Hematopoietic multipotent progenitor cell (in vitro differentiated cells): ENCODE results near the gene CEP57L1. TPM values are rescaled to one million over a fixed set of nuclear protein-coding genes. Genes with fewer than 3 reads are reported as not detected.

ENCODE experiments used
- DNase-seq, 3 donors: peaks; one replicate each; pipeline ENCODE4 v3.0.0-alpha.2; 2011 to 2015; ENCODE audit warnings: low read depth in 2 of 3, low spot score in 2 of 3
- total RNA-seq: library from RNA; depleted of rRNA; stranded (reverse); fragments of >200 nt; gene quantifications from one replicate; pipeline ENCODE4 v1.2.3, GENCODE V29; 2012

Gene CEP57L1
- 14.8 TPM for total RNA-seq

DNA sequence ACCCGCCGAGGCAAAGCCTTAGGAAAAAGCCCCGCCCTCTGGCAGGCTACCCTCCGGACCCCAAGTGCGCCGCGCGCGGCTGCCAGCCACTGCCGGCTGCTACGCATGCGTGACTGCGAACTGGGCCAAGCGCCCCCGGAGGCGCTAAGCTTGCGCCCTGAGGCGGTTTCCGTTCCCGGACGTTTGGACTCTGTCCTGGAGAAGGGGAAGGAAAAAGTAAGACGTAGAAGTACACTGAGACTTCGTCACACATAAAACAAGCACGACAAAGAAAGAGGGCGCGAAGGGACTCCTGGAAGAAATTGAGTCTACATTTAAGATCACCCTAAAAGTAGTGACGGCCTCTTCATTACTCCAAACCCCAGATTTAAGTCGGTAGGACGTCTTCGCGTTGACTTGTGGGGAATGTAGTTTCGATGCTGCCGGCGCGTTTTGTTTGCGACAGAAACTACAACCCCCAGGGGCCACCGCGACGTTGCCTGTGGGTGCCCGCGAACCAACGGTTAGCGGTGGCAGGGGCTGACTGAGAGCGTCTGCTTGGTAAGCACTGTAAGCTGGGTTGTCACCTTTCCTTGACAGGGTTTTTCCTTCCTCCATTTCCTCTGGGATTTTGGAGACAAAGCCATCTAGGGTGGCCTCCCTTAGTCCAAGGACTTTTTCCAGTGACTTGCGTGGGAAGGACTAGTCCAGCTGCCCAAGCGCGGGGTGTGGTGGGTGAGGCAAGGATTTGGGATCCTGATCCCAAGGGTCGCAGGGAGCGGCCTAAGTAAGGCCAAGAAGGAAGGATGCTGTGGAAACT lies at the start of gene CEP57L1:
Gene CEP57L1, plus strand, starts transcription at position 472 of the 799 bp plus-strand sequence. CDS start 49,715 bp downstream, outside the sequence.
- DNase-seq, result peak; percentile 87 to 98 (median 98)

DNA sequence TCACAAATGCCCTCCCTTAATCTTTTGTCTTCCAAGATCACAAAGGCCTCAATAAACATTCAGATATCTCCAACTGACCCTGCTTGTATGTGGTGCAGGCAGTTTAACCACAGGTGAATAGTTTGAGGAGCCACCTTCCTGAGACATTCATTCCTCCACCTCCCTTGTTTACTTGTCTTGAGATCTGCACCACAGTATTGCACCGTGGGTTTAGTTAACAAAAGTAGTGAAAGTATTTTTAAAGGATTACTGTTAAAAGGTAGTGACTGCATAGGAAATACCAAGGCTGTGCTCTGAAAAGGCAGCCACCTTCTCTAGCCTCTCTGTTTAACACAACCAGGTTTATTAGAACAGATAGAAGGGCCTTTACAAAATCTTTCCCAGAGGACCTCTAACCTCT lies 47.1 kb upstream of the CEP57L1 start:
- no peak for DNase-seq

DNA sequence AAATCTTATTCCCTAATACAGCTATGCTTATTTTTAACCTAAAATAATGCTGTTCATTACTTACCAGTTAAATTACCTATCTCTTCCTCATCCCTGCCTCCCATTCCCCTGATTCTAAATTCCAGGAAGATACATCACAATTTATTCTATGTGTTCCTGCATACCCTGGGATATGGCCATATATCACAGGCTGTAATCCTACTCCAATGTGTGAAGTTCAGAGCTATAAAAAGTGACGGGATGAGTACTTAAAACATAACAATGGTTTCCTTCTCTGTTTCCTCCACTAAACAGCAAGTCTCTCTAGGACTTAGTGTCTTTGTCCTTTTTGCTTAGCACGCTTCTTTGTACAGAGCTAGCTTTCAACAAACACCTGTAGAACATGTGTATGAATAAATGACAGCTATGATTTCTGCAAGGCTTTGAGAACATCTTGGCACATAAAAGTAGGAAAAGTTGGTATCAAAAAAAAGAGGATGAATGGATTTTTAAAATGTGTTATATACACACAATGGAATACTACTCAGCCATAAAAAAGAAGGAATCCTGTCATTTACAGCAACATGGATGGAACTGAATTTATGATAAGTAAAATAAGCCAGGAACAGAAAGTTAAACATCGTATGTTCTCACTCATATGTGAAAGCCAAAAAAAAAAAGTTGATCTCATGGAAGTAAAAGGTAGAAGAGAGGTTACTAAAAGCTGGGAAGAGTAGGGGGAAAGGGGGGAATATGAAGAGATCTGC lies 46.5 kb upstream of the CEP57L1 start:
- no peak for DNase-seq

DNA sequence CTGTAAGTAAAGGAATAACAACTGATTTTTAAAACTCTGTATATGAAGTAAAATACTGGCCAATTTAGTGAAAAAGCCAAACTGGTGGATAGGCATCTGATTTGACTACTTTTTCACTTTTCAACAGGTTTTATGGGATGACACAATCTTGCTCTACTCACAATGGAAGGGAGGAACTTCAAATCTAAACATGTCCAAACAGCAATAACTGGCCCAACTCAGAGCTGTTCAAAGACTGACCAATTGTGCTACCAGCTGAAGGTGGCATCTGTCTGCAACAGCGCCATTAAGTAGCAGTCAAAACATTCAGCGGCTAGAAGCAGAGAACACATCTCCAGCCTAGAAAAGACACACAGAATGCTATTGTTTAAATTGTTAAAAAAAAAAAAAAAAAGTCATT lies 45.3 kb upstream of the CEP57L1 start:
- no peak for DNase-seq

DNA sequence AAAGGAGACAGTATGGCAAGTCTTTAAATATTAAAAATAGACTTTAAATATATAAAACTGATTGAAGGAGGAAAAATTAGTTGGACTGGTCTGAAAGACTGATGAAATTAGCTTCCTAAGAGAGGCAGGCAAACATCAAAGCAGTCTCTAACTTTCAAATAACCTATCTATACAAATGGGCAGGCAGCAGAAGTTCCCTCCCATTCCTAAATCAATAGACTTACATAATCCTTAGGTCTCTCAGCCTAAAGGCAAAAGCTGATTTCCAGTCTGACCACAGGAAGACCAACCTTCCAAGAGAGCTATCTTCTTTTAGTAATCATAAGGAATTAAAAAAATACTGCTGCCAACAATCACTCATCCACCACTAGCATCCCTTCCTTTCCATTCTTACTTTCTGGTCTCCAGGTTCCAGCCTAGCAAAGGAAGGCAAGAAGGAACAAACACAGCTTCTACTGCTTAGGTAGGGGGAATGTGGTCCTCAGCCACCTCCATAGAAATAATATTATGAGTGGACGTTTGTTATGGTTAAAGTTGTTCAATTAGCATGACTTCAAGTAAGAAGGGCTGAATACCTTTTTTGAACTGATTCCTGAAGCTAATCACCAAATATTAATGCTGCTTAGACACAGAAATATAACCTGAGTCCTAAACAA lies 44.7 kb upstream of the CEP57L1 start:
- no peak for DNase-seq

DNA sequence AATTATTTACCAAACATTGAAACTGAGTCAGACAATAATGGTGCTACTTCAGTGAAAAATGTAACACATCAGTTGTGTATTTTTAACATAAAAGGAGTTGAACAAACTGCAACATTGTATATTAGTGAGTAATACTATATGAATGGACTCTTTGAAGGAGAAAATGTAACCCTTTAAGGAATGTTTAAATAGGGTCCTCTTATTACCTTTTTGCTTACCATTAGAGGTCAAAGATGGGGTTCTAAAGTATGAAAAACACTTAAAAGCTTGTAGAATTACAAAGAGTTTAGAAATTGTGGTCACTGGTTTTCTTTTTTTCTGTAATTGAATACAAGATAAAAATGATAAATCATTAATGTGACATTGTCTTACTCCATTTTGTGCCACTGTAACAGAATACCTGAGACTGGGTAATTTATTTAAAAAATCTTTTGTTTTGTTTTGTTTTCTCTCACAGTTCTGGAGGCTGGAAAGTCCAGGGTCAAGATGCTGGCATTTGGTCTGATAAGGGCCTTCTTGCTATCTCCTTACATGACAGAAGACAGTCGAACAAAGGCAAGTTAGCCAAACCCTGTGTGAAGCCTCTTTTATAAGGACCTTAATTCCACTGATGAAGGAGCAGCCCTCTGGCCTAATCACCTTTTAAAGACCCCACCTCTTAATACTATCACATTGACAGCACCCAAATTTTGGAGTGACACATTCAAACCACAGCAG lies 43.8 kb upstream of the CEP57L1 start:
- DNase-seq, result no peak

DNA sequence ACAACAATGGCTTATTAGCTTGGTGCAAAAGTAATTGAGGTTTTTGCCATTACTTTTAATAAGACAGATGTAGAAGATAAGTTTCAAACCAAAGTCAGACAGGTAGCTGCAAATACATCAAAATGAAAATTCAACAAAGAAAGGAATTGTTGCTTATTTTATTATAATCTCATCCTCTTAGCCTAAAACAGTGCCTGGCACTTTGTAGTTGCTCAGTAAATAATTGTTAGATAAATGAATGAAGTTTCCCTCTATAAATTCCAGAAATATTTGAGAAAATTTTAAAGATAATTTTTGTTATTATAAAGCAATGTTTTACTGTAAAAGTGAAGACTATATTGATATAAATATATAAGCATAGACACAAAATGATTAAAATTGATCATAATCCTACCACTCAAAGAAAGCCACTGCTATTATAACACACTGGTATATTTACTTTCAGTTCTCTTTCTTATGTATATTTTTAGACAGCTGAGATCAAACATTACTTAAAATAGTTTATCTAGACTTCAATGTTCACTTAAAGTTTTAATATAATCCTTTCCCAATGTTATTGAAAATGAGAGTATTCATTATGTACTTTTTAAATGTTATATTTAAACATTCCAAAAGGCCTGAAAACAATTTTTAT lies 43.2 kb upstream of the CEP57L1 start:
- DNase-seq, result no peak

DNA sequence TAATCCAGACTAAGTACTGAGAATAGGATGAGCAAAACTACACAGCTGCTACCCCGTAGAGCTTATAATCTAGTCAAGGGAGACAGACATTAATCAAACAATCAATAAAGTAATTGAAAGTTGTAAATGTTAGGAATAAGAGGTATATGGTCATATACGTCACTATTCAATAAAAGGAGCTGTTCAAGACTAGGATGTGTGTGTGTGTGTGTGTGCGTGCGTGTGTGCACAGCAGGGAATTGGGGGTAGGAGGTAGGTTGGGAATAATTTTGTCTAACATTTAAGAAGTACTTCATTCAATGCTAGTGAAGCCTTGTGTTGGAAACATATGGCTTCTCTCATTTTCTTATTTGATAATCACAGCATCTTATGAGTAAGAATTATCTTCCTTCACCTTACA lies 42.5 kb upstream of the CEP57L1 start:
- no peak for DNase-seq

DNA sequence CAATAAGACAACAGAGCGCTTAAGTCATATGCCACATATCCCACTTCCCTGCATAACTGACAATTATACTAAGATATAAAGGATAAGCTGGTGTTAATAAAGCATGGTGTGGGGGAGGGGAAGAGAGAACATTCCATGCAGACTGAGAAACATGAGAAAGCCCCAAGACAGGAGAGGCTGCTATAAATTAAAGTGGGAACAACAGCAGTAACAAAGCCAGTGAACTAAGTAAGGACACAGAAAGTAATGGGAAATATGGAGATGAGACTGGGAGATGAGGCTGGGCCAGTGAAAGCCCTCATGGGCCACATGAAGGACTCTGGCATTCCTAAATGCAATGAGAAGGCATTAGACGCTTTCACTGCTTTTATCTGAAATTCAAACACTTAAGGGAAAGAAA lies 42.0 kb upstream of the CEP57L1 start:
- DNase-seq, result no peak

DNA sequence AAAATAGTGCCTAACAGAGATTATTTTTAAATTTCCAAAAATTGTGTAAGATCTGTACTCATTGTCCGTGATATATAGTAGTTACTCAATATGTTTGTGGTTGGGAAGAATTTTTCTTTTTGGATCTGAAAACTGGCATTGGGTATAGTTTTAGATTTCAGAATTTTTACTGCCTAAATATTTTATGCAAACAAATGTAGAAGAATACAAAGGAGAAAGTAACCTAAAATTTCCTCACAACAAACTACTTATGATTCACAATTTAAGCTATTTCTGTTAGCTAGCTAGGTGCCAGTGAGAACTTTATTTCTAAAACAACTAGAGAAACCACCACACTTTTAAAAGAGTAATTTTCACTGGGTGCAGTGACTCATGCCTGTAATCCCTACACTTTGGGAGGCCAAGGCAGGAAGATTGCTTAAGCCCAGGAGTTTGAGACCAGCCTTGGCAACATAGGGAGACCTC lies 39.5 kb upstream of the CEP57L1 start:
- no peak for DNase-seq

DNA sequence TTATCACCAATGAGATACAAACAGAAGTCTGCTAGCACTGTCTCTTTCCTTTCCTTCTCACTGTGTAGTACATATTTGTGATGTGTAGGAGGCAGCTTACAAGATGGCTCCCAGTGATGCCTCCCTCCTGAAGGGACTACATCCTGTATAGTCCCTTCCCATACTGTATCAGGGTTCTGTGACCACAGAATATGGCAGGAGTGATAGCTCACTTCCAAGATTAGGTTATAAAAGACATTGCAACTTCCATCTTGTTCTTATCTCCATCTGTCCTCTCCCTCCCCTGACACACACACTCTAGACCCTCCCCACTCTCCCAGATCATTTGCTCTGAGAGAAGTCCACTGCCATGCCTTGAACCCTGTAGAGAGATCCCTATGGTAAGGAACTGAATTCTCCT lies 38.6 kb upstream of the CEP57L1 start:
- no peak for DNase-seq

DNA sequence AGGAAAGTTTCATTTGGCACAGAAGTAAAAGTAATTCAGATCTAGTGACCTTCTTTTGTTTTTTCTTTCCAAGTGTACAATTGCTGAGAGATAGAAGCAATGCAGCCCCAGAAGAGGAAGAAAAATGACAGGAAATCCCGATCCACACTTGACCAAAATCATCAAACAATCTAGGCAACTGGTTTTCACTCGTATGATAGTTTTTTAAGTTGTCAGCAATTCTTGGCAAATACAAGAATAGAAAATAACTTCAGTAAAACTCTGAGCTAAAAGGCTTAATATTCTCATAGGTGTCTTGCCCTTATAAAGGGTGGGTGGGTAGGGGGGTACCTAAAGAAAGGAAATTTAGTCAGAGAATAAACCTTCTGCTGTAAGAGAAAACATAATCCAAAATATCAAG lies 36.7 kb upstream of the CEP57L1 start:
- no peak for DNase-seq

DNA sequence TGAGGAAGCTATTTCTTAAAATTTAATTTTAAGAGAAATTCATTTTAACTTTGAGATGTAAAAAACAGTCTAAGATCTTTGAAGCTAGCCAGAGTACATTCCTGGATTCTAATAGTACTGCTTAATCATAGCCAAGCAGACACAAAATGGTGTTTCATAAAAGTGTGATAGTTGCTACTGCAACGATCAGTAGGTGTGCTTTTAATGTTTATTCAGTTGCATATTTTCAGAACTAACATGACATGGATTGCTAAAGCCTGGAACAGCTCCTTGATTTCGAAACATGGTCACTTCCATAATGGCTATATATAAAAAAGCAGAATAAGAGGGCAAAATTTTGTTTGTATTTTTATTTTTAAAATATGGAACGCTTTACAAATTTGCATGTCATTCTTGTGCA lies 36.2 kb upstream of the CEP57L1 start:
- DNase-seq, result no peak

DNA sequence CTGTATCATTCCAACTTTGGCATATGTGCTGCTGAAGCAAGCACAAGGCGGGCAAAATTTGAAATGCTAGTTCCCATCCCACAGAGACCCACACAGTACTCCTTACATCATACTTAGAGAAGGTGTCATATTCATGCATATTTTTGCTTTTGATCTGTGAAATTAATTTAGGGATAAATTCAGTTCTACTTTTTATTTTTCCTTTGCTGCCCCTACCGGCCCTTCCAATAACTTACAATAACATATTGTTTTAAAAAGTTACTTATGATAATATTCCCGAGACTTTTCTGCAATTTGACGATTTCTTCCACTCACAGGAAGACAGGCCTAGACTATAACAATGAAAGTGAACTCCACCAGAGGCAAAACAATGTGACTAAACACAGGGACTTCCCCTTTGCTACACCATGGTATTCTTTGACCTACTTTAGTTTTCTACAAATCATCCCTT lies 35.7 kb upstream of the CEP57L1 start:
- DNase-seq, result peak in 2 of 3 donors; percentile 41 to 65

DNA sequence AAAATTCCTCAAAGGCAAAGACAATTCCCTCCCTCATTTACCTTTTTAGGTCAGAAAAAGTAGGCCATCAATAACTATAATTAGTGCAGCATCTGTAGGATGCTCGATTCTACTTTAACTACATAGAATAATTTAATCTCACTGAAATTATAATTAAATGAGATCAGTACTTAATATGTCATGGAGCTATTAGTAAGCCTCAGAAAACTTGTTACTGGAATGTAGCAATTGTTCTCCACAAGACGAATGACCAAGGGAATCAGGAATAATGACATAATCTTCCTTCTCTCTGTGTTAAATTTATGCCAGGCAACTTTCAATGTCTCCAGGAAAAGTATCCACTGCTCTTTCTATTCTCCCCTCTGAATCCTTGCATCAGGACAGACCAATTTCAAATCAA lies 34.7 kb upstream of the CEP57L1 start:
- DNase-seq, result no peak

DNA sequence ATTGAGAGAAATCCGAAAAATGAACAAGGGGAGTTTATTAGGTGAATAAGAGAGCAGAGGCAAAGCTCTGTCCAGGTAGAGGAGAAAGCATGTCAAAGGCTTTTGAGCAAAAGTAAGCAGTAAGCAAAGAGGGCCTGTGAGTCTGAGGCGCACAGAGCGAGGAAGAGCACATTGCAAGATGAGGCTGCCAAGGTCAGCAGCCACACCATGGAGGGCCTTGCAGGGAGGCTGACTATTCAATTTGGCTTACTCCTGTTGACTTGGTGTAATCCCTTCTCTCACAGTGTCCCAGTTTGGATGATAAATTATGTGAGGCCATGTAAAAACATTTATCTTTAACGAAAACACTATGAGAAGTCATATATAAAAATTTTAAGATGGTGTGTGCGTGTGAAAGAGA lies 33.1 kb upstream of the CEP57L1 start:
- DNase-seq, result no peak

DNA sequence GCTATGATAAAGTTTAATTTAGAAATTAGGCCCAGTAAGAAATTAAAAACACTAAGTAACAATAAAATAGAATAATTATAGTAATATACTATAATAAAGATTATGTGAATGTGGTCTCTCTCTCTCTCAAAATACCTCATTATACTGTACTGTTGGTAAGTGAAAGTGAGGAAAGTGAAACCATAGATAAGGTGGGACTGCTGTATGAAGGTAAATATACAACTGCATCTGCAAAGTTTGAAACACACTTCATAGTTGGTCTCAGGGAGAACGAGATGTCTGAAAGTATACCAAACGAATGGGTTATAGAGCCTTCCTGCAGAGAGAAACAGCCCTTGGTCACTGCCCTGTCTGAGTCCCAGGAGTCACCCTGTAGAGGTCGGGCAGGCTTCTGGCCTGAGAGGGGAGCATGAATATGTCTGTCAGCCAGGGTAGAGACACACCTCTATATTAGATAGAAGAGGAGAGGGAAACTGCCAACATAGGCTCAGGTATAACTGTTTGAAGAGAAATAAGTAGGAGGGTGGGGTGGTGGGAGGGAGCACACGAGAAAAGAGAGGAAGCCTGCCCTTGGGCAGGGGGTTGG lies 32.4 kb upstream of the CEP57L1 start:
- DNase-seq, result no peak

DNA sequence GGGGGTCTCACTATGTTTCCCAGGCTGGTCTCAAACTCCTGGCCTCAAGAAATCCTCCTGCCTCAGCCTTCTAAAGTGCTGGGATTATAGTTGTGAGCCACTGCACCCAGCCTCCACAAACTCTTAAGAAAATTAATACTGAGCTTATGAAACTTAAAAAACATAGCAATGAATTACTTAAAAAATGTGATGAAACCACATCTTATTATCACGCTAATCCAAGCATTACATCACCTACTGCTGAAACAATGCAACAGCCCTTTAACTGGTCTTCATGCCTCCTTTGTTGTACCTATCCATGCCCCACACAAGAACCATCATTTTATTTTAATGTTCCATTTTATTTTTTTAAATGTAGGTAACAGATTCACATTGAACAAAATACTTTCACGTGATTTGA lies 25.6 kb upstream of the CEP57L1 start:
- no peak for DNase-seq

DNA sequence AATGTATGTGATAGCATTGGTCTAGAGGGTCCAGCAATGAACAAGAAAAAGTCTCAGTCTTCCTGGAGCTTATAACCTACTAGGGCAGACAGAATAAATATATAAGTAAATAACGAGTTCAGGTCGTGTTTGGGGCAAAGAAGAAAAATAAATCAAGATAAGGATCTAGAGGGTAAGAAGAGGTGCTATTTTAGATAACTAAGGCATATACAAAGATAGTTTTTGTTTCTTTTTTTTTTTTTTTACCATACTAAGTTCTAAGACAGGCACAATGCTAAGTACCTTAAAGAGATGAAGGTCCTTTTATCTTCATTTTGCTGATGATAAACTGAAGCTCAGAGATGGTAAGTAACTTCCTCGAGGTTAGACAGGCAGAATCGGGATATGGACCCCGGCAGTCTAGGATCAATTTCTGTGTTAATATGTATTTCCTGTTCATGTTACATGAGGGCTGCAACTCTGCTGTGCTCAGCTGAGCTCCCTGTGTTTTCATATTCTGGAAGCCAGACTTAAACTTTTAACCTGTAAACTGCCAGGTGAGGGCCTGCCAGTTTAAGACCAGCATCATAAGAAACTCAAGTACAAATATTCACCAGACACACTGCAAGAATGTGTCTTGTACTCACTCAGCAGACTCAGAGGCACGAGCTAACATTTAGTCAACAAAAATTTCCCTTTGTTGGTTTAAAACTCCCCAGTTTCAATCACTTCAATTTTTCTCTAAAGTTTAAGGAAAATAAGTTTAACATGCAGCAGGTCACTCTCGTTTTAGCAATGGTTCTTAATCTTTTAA lies 24.0 kb upstream of the CEP57L1 start:
- no peak for DNase-seq
